Vagina (tissue), 2 donors: ENCODE measurements around the gene NINJ1.

Experiments
- CTCF ChIP-seq, 3 experiments: fragments of 450-650 bp in 2 of 3; fragments of 200-600 bp in 1 of 3; sonication (generic) in 1 of 3; IDR thresholded peaks; one replicate each; pipeline ENCODE4 v1.5.1; 2017 to 2019; ENCODE audit warnings: antibody characterized with exemption in 3 of 3, mild to moderate bottlenecking in 2 of 3, moderate library complexity in 2 of 3
- POLR2A ChIP-seq, 2 donors: fragments of 450-650 bp; IDR thresholded peaks; one replicate each; pipeline ENCODE4 v1.6.1; 2017; ENCODE audit warnings: antibody characterized with exemption in 2 of 2, mild to moderate bottlenecking in 2 of 2, moderate library complexity in 2 of 2

- no peak for TF ChIP-seq POLR2A (IDR thresholded peaks at IDR 0.05)
- no peak for TF ChIP-seq CTCF (IDR thresholded peaks at IDR 0.05)
These were observed 47.4 kb downstream of the NINJ1 start for GRCh38 chr9:93086447-93087224.
